ENCODE data around the gene TMEM106C. TPM values are rescaled to one million over a fixed set of nuclear protein-coding genes. Genes with fewer than 3 reads are reported as not detected.

The TMEM106C gene
- total and polyA plus RNA-seq, 2 of the 13 experiments (the other 11 are each of a cell fraction or from before 2014, with no cell fraction given) = 132 to 192 TPM

DNA sequence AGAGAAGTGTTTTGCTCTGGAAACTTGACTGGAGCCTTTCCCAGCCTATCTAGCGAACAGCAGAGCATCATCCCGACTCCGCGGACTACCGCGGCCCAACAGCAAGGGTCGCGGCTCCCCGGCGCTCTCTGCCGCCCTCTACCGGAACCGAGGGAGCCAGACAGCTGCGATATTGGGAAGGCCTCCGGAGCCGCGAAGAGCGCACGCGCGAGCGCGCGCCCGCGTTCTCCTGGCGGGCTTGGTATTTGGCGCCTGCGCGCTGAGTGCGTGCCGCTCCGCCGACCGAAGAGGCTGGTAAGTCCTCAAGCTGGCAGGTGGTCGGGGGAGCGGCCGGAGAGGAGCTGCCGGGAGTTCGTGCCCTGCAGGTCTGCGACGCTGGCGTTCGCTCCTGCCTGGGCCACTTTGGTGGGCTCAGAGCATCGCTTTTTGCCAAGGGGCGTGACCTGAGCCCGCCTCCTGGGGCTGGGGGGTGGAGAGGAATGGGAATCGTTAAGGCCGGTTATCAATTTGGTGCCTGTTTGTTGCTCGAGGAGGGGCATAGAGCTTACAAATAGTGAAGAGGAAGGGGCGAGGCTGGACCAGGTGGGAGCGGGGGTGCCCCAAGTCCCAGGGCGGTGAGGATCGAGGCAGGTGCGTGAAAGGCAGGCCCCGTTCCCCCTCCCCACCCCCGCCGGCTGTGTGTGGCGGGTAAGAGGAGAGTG, at the start of gene TMEM106C (continued):
- TF ChIP-seq ZSCAN22 (CRISPR knock-in tag; IDR thresholded peaks at IDR 0.05) (no peak), ARHGAP35 (CRISPR knock-in tag; IDR thresholded peaks at IDR 0.05; ENCODE audit: borderline replicate concordance) (peak; percentile 58; the same call in 1 of the 2 replicates), TSC22D2 (CRISPR knock-in tag; IDR thresholded peaks at IDR 0.05; ENCODE audit: borderline replicate concordance) (no peak), RCOR2 (CRISPR knock-in tag; IDR thresholded peaks at IDR 0.05) (no peak), ARNT2 (CRISPR knock-in tag; IDR thresholded peaks at IDR 0.05; ENCODE audit: low read depth) (peak; percentile 67; the same call in 1 of the 2 replicates), ONECUT2 (CRISPR knock-in tag; IDR thresholded peaks at IDR 0.05) (no peak), ZNF12 (CRISPR knock-in tag; IDR thresholded peaks at IDR 0.05) (no peak), DMAP1 (CRISPR knock-in tag; IDR thresholded peaks at IDR 0.05) (no peak), CHD4 (IDR thresholded peaks at IDR 0.05; ENCODE audit: borderline replicate concordance, low read length) (no peak), IRF2 (CRISPR knock-in tag; IDR thresholded peaks at IDR 0.05) (peak; percentile 56; the same call in 1 of the 2 replicates), ZNF33B (CRISPR knock-in tag; IDR thresholded peaks at IDR 0.05) (no peak), ESRRA (CRISPR knock-in tag; IDR thresholded peaks at IDR 0.05; ENCODE audit: low read depth) (no peak), WIZ (CRISPR knock-in tag; IDR thresholded peaks at IDR 0.05) (no peak), ZNF264 (CRISPR knock-in tag; IDR thresholded peaks at IDR 0.05) (peak; percentile 72; the same call in 1 of the 2 replicates), ZNF543 (CRISPR knock-in tag; IDR thresholded peaks at IDR 0.05) (0 out of 2 replicates have a peak, but pooled peaks have one; percentile 55), SRY (CRISPR knock-in tag; IDR thresholded peaks at IDR 0.05) (peak; percentile 78), BRD4 (CRISPR knock-in tag; IDR thresholded peaks at IDR 0.05) (peak; percentile 45; the same call in 1 of the 2 replicates)
- TF ChIP-seq, protein P1, sequence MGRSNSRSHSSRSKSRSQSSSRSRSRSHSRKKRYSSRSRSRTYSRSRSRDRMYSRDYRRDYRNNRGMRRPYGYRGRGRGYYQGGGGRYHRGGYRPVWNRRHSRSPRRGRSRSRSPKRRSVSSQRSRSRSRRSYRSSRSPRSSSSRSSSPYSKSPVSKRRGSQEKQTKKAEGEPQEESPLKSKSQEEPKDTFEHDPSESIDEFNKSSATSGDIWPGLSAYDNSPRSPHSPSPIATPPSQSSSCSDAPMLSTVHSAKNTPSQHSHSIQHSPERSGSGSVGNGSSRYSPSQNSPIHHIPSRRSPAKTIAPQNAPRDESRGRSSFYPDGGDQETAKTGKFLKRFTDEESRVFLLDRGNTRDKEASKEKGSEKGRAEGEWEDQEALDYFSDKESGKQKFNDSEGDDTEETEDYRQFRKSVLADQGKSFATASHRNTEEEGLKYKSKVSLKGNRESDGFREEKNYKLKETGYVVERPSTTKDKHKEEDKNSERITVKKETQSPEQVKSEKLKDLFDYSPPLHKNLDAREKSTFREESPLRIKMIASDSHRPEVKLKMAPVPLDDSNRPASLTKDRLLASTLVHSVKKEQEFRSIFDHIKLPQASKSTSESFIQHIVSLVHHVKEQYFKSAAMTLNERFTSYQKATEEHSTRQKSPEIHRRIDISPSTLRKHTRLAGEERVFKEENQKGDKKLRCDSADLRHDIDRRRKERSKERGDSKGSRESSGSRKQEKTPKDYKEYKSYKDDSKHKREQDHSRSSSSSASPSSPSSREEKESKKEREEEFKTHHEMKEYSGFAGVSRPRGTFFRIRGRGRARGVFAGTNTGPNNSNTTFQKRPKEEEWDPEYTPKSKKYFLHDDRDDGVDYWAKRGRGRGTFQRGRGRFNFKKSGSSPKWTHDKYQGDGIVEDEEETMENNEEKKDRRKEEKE (IDR thresholded peaks at IDR 0.05) = no peak
- TF ChIP-seq, protein P2, sequence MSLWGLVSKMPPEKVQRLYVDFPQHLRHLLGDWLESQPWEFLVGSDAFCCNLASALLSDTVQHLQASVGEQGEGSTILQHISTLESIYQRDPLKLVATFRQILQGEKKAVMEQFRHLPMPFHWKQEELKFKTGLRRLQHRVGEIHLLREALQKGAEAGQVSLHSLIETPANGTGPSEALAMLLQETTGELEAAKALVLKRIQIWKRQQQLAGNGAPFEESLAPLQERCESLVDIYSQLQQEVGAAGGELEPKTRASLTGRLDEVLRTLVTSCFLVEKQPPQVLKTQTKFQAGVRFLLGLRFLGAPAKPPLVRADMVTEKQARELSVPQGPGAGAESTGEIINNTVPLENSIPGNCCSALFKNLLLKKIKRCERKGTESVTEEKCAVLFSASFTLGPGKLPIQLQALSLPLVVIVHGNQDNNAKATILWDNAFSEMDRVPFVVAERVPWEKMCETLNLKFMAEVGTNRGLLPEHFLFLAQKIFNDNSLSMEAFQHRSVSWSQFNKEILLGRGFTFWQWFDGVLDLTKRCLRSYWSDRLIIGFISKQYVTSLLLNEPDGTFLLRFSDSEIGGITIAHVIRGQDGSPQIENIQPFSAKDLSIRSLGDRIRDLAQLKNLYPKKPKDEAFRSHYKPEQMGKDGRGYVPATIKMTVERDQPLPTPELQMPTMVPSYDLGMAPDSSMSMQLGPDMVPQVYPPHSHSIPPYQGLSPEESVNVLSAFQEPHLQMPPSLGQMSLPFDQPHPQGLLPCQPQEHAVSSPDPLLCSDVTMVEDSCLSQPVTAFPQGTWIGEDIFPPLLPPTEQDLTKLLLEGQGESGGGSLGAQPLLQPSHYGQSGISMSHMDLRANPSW (CRISPR knock-in tag; IDR thresholded peaks at IDR 0.05; ENCODE audit: borderline replicate concordance) = peak; percentile 72; the same call in 1 of the 2 replicates
- TF ChIP-seq, protein P3, sequence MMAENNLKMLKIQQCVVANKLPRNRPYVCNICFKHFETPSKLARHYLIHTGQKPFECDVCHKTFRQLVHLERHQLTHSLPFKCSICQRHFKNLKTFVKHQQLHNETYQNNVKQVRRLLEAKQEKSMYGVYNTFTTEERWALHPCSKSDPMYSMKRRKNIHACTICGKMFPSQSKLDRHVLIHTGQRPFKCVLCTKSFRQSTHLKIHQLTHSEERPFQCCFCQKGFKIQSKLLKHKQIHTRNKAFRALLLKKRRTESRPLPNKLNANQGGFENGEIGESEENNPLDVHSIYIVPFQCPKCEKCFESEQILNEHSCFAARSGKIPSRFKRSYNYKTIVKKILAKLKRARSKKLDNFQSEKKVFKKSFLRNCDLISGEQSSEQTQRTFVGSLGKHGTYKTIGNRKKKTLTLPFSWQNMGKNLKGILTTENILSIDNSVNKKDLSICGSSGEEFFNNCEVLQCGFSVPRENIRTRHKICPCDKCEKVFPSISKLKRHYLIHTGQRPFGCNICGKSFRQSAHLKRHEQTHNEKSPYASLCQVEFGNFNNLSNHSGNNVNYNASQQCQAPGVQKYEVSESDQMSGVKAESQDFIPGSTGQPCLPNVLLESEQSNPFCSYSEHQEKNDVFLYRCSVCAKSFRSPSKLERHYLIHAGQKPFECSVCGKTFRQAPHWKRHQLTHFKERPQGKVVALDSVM (CRISPR knock-in tag; IDR thresholded peaks at IDR 0.05) = no peak
- TF ChIP-seq, protein P4, sequence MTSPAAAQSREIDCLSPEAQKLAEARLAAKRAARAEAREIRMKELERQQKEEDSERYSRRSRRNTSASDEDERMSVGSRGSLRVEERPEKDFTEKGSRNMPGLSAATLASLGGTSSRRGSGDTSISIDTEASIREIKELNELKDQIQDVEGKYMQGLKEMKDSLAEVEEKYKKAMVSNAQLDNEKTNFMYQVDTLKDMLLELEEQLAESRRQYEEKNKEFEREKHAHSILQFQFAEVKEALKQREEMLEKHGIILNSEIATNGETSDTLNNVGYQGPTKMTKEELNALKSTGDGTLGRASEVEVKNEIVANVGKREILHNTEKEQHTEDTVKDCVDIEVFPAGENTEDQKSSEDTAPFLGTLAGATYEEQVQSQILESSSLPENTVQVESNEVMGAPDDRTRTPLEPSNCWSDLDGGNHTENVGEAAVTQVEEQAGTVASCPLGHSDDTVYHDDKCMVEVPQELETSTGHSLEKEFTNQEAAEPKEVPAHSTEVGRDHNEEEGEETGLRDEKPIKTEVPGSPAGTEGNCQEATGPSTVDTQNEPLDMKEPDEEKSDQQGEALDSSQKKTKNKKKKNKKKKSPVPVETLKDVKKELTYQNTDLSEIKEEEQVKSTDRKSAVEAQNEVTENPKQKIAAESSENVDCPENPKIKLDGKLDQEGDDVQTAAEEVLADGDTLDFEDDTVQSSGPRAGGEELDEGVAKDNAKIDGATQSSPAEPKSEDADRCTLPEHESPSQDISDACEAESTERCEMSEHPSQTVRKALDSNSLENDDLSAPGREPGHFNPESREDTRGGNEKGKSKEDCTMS (CRISPR knock-in tag; conservative IDR thresholded peaks at IDR 0.05) = no peak

Data from HepG2 (cell line).